Neuronal stem cell (in vitro differentiated cells): Measurements from ENCODE around the gene TAS2R20.

Experiments used
- DNase-seq: peaks from one replicate; pipeline ENCODE4 v3.0.0-alpha.2; 2013; ENCODE audit warnings: low spot score
- H2AFZ ChIP-seq: one replicate; pipeline ENCODE4 v1.6.1; 2013; ENCODE audit warnings: mild to moderate bottlenecking, low read length, inconsistent platforms
- H2AK5ac ChIP-seq: 2 replicates; pipeline ENCODE4 v1.6.1; 2013; ENCODE audit warnings: low read depth, mild to moderate bottlenecking, inconsistent platforms, low read length, moderate library complexity, mixed read lengths
- H2BK120ac ChIP-seq: 2 replicates; pipeline ENCODE4 v1.6.1; 2013; ENCODE audit warnings: low read depth, mild to moderate bottlenecking, inconsistent platforms, low read length, moderate library complexity, mixed read lengths
- H2BK12ac ChIP-seq: one replicate; pipeline ENCODE4 v1.6.1; 2013; ENCODE audit warnings: low read length, inconsistent platforms
- H2BK15ac ChIP-seq: 2 replicates; pipeline ENCODE4 v1.6.1; 2013; ENCODE audit warnings: mild to moderate bottlenecking, low read length, inconsistent platforms, mixed read lengths
- H2BK5ac ChIP-seq: one replicate; pipeline ENCODE4 v1.6.1; 2013; ENCODE audit warnings: inconsistent platforms, mild to moderate bottlenecking, low read length, moderate library complexity
- H3K14ac ChIP-seq: one replicate; pipeline ENCODE4 v1.6.1; 2013; ENCODE audit warnings: low read length, inconsistent platforms
- H3K18ac ChIP-seq: 2 replicates; pipeline ENCODE4 v1.6.1; 2013; ENCODE audit warnings: low read length, inconsistent platforms
- H3K23ac ChIP-seq: 2 replicates; pipeline ENCODE4 v1.6.1; 2013; ENCODE audit warnings: low read depth, mild to moderate bottlenecking, mixed read lengths, low read length, inconsistent platforms; ENCODE audit not compliant: poor library complexity
- H3K27ac ChIP-seq: replicated peaks from 3 replicates; pipeline ENCODE4 v1.5.1; 2013; ENCODE audit warnings: low read length, inconsistent platforms
- H3K27me3 ChIP-seq, 3 experiments: 2 replicates each; pipeline ENCODE4 v1.6.1; 2013; ENCODE audit warnings: low read length in 3 of 3, mild to moderate bottlenecking in 2 of 3, inconsistent platforms in 1 of 3, low read depth in 1 of 3, mixed read lengths in 1 of 3, moderate library complexity in 1 of 3; ENCODE audit not compliant: control insufficient read depth in 3 of 3, insufficient read depth in 3 of 3
- H3K36me3 ChIP-seq, 2 donors: replicated peaks in 1 of 2; 2 replicates each; pipeline ENCODE4 v1.6.1; 2013; ENCODE audit warnings: low read length in 2 of 2; ENCODE audit not compliant: control insufficient read depth in 2 of 2, insufficient read depth in 2 of 2
- H3K4ac ChIP-seq: 2 replicates; pipeline ENCODE4 v1.6.1; 2013; ENCODE audit warnings: inconsistent platforms, mild to moderate bottlenecking, low read length, moderate library complexity
- H3K4me1 ChIP-seq, 2 donors: 1 replicate in 1 of 2; 2 replicates in 1 of 2; pipeline ENCODE4 v1.6.1; 2013; ENCODE audit warnings: low read length in 2 of 2, low read depth in 1 of 2; ENCODE audit not compliant: control insufficient read depth in 2 of 2, insufficient read depth in 1 of 2
- H3K4me2 ChIP-seq: one replicate; pipeline ENCODE4 v1.6.1; 2013; ENCODE audit warnings: mild to moderate bottlenecking, low read length, inconsistent platforms; ENCODE audit not compliant: insufficient read depth, poor library complexity, severe bottlenecking
- H3K4me3 ChIP-seq, 2 donors: 2 replicates each; pipeline ENCODE4 v1.5.1; 2013; ENCODE audit warnings: low read length in 2 of 2, mild to moderate bottlenecking in 2 of 2, inconsistent platforms in 1 of 2, moderate library complexity in 1 of 2
- H3K79me1 ChIP-seq: one replicate; pipeline ENCODE4 v1.6.1; 2013; ENCODE audit warnings: low read depth, mild to moderate bottlenecking, inconsistent platforms, low read length, moderate library complexity
- H3K9ac ChIP-seq: one replicate; pipeline ENCODE4 v1.6.1; 2013; ENCODE audit warnings: mild to moderate bottlenecking, low read depth, low read length, inconsistent platforms; ENCODE audit not compliant: poor library complexity
- H3K9me3 ChIP-seq, 2 donors: replicated peaks in 1 of 2; 2 replicates each; pipeline versions ENCODE3 to v1.6.1; 2013; ENCODE audit warnings: low read length in 2 of 2, mild to moderate bottlenecking in 2 of 2, inconsistent platforms in 1 of 2, low read depth in 1 of 2, mixed read lengths in 1 of 2, moderate library complexity in 1 of 2; ENCODE audit not compliant: control insufficient read depth in 2 of 2, insufficient read depth in 1 of 2
- H4K8ac ChIP-seq: one replicate; pipeline ENCODE4 v1.6.1; 2013; ENCODE audit warnings: low read depth, mild to moderate bottlenecking, inconsistent platforms, low read length, moderate library complexity
- H4K91ac ChIP-seq: one replicate; pipeline ENCODE4 v1.6.1; 2013; ENCODE audit warnings: low read length, low read depth, mild to moderate bottlenecking, inconsistent platforms; ENCODE audit not compliant: poor library complexity
- WGBS, 2 donors: extraction: QIAGEN DNeasy Blood & Tissue Kit; methylation state at CpG; one replicate each; pipeline ENCODE4 v1.1.7; 2013; ENCODE audit warnings: missing lambda C conversion rate in 2 of 2, mixed read lengths in 1 of 2; ENCODE audit not compliant: insufficient read length in 2 of 2, insufficient replicate concordance in 1 of 2; ENCODE audit errors: extremely low coverage in 2 of 2; 5-methylcytosine and 5-hydroxymethylcytosine counted together

Gene TAS2R20

DNA sequence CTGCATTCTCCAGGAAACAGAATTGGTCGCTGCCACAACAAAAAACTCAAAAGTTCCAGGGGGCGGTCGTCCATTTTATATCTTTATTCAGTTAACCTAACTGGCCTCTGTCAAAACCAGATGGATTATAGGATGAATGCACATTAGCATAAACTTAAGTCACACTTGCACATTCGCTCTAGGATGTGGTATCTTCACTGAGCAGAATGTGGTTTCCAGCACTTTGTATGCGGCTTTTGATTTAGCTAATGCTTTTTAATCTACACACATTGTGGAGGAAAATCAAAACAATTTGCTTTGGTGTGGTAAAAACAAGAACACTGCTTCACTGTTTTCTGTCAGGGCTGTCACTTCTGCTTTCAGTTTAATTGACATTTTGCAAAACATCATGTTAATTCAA, 15.9 kb downstream of the TAS2R20 start:
- H3K14ac ChIP-seq, result no peak overlapping the region
- no peak overlapping the region for H2BK5ac ChIP-seq
- no peak overlapping the region for H2AFZ ChIP-seq
- no peak overlapping the region for H3K4ac ChIP-seq
- H3K4me1 ChIP-seq, result no peaks in the 10 kb centered on the region
- H3K27ac ChIP-seq, result no peak overlapping the region
- no peak overlapping the region for H4K8ac ChIP-seq
- no peak overlapping the region for H2BK15ac ChIP-seq
- H2BK120ac ChIP-seq, result no peak overlapping the region
- no peak overlapping the region for H3K18ac ChIP-seq
- no peak overlapping the region for H2BK12ac ChIP-seq
- no peaks in the 10 kb centered on the region for H3K9me3 ChIP-seq
- H3K4me3 ChIP-seq, result no peak overlapping the region
- H2AK5ac ChIP-seq, result no peak overlapping the region
- H3K4me2 ChIP-seq, result no peak overlapping the region
- WGBS, 2 donors, result no CpG with 5 or more reads among the region's 5 CpGs
- no peaks in the 10 kb centered on the region for H3K27me3 ChIP-seq
- H3K79me1 ChIP-seq, result no peaks in the 10 kb centered on the region
- no peak for DNase-seq
- H3K36me3 ChIP-seq, result peaks cover 0 to 2% of the 10 kb centered on the region in 2 donors
- H3K23ac ChIP-seq, result no peak overlapping the region
- H3K9ac ChIP-seq, result no peak overlapping the region
- H4K91ac ChIP-seq, result no peak overlapping the region

DNA sequence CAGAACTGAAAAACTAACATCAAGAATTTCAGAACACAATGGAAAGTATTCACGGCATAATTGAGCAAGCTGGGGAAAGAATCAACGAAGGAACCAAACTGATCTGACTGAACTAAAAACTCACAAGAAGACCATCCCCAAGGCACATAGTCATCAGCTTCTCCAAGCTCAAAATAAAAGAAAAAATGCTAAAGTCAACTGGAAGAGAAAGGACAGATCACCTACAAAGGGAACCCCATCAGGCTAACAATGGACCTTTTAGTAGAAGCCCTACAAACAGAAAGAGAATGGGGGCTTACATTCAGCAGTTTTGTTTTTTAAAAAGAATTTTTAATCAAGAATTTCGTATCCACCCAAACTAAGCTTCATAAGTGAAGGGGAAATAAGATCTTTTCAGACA, 23.1 kb downstream of the TAS2R20 start:
- no peaks in the 10 kb centered on the region for H3K79me1 ChIP-seq
- H3K9ac ChIP-seq, result no peak overlapping the region
- no peak for DNase-seq
- H2BK15ac ChIP-seq, result no peak overlapping the region
- H2AK5ac ChIP-seq, result no peak overlapping the region
- H2AFZ ChIP-seq, result no peak overlapping the region
- no peaks in the 10 kb centered on the region for H3K27me3 ChIP-seq
- H2BK12ac ChIP-seq, result no peak overlapping the region
- H4K91ac ChIP-seq, result no peak overlapping the region
- peaks cover 0 to 5% of the 10 kb centered on the region in 2 donors for H3K9me3 ChIP-seq
- no peak overlapping the region for H3K4me2 ChIP-seq
- no peak overlapping the region for H3K4ac ChIP-seq
- WGBS, 2 donors, result no CpG with 5 or more reads among the region's 3 CpGs
- H2BK5ac ChIP-seq, result no peak overlapping the region
- H4K8ac ChIP-seq, result no peak overlapping the region
- H3K4me1 ChIP-seq, result peaks cover 0 to 2% of the 10 kb centered on the region in 2 donors
- no peak overlapping the region for H3K27ac ChIP-seq
- no peak overlapping the region for H3K4me3 ChIP-seq
- peaks cover 0 to 4% of the 10 kb centered on the region in 2 donors for H3K36me3 ChIP-seq
- H3K14ac ChIP-seq, result no peak overlapping the region
- H3K23ac ChIP-seq, result no peak overlapping the region
- H2BK120ac ChIP-seq, result no peak overlapping the region
- H3K18ac ChIP-seq, result no peak overlapping the region

DNA sequence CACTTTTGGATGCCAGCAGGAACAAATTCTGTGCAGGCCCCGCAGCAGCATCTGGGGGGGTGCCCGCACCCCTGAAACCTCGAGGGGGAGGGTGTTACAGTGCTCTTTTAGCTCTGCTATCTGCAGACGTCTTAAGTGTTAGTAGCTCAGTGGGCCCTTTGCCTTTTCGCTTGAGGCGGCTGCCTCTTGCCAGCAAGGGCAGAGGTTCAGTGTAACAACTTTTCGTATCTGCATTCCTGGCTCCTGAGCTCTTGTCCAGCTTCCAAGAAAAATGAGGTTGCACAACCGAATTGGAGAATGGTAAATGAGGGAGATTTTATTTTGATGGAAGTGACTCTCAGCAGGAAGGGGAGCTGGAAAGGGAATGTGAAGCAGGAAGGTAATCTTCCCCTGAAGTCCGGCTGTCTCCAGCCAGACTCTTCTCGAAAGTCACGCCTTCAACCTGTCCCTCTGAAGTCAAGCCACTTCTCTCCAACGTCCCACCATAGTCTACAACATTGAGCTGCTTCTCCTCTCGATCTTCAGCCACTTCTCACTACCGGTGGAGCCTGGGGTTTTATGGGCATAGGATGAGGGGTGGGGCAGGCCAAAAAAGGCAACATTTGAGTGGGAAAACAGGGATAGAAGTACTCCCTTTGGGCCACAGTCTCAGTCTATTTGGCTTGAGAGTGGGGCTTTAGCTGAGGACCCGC, 29.2 kb downstream of the TAS2R20 start:
- H3K27me3 ChIP-seq, result no peaks in the 10 kb centered on the region
- no peak overlapping the region for H2BK12ac ChIP-seq
- H3K36me3 ChIP-seq, result peaks cover 0 to 4% of the 10 kb centered on the region in 2 donors
- no peak overlapping the region for H3K9ac ChIP-seq
- H2BK120ac ChIP-seq, result no peak overlapping the region
- H3K4me1 ChIP-seq, result no peaks in the 10 kb centered on the region
- H3K18ac ChIP-seq, result no peak overlapping the region
- no peak overlapping the region for H4K8ac ChIP-seq
- H3K79me1 ChIP-seq, result no peaks in the 10 kb centered on the region
- no peak for DNase-seq
- no peak overlapping the region for H2BK15ac ChIP-seq
- no peak overlapping the region for H2AK5ac ChIP-seq
- H2BK5ac ChIP-seq, result no peak overlapping the region
- H3K4ac ChIP-seq, result no peak overlapping the region
- H3K23ac ChIP-seq, result no peak overlapping the region
- H4K91ac ChIP-seq, result no peak overlapping the region
- H3K4me2 ChIP-seq, result no peak overlapping the region
- no peaks in the 10 kb centered on the region for H3K9me3 ChIP-seq
- H3K27ac ChIP-seq, result no peak overlapping the region
- no CpG with 5 or more reads among the region's 15 CpGs for WGBS, 2 donors
- H3K4me3 ChIP-seq, result no peak overlapping the region
- no peak overlapping the region for H3K14ac ChIP-seq
- H2AFZ ChIP-seq, result no peak overlapping the region

DNA sequence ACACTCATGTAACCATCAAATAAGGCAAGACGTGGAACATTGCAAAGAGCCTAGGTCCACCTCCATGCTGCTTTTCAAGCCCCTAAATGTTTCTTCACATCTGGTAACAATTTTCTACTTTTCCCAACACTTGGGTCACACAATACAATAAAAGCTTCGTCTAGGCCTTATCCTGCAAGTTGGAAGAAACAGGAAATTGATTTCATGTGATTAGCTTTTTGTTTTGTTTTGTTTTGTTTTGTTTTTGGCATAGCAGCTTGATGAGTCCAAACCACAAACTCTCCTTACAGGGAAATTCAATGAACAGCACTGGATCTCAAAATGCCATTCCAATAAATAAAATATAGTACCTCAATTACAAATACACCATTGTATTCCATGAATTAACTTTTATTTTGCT, 30.7 kb downstream of the TAS2R20 start:
- no peak overlapping the region for H2BK15ac ChIP-seq
- no peaks in the 10 kb centered on the region for H3K79me1 ChIP-seq
- no peaks in the 10 kb centered on the region for H3K27me3 ChIP-seq
- H4K91ac ChIP-seq, result no peak overlapping the region
- WGBS, 2 donors, result no CpG with 5 or more reads among the region's 2 CpGs
- H2BK5ac ChIP-seq, result no peak overlapping the region
- no peak overlapping the region for H2AFZ ChIP-seq
- no peak overlapping the region for H3K4me3 ChIP-seq
- H3K4me1 ChIP-seq, result no peaks in the 10 kb centered on the region
- H2AK5ac ChIP-seq, result no peak overlapping the region
- no peak overlapping the region for H3K4me2 ChIP-seq
- H2BK12ac ChIP-seq, result no peak overlapping the region
- H3K27ac ChIP-seq, result no peak overlapping the region
- H3K14ac ChIP-seq, result no peak overlapping the region
- H3K18ac ChIP-seq, result no peak overlapping the region
- H3K36me3 ChIP-seq, result no peaks in the 10 kb centered on the region
- H3K9ac ChIP-seq, result no peak overlapping the region
- H3K4ac ChIP-seq, result no peak overlapping the region
- no peak overlapping the region for H3K23ac ChIP-seq
- no peak overlapping the region for H4K8ac ChIP-seq
- H3K9me3 ChIP-seq, result no peaks in the 10 kb centered on the region
- no peak for DNase-seq
- no peak overlapping the region for H2BK120ac ChIP-seq
